HG02852 (cell line): ENCODE measurements around the gene NHEJ1.

Source experiments
- ATAC-seq: cut with Tn5 transposase; IDR thresholded peaks from one replicate; pipeline ENCODE4 v1.9.1; 2021; ENCODE audit warnings: mild to moderate bottlenecking, moderate library complexity; ENCODE audit not compliant: unreplicated experiment

The NHEJ1 gene

DNA sequence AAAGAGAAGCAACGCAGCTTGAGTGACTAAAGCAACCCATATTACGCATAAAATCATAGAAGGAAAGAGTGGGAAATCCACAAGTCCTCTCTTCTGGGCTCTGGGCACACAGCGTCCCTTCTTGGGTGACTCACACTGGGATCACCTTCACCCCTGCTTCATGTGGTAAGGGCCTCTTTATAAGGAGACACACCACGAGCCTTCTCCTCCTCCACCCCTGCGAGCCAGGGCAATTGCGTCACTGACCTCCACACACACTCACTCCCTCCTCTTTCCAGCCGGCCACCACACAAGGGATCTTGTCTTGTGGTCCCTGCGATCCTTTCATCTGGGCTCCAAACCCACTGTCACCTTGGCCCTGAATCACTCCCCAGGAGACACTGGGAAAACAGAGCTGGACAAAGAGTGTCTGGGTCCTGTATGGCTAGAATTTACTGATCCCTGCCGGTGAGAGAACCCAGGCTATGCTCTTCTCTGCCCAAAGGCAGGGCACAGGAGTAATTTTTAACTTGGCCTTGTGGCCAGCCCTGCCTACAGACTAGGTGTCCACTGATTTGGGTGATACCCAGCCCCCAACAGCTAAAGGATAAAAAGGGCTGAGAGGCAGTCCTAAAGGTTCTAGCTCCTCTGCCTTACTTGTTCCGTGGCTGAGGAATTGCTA, 35.3 kb downstream of the NHEJ1 start:
- no peak for ATAC-seq

DNA sequence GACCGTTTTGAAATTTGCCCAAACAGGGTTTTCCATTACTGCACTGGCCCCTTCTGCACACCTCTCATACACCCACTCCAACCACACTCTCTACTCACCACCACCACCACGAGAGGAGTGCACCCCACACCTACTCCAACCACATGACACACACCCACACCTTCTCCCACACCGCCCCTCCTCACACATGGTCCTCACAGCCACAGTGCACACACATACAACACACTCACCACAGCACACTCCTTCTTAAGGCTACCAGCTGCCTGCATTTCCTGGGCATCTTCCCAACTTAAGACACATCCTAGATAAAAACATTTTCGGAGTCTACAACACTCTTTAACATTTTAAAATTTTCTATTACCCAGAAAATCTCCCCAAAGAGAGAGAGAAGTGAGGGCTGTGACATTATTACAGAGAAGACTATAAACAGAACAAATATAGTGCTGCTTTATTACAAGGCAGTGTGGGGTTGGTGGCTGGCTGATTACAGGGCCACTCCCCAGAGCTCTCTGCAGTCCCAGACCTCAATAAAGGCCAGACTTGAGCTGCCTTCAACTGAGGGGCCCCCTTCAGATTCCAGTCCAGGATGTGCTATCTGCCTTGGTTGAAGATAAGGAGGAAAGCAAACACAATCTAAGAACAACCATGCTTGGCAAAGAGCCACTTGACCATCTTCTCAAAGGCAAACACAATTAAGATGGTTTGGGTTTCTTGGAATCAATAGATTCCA, 36.1 kb downstream of the NHEJ1 start:
- ATAC-seq = no peak

GRCh38 chr2:219123356-219124135, 37.1 kb downstream of the NHEJ1 start:
- ATAC-seq = no peak

- ATAC-seq = no peak
Measured at GRCh38 chr2:219122202-219122980, 38.2 kb downstream of the NHEJ1 start.

GRCh38 chr2:219120082-219120481, 40.5 kb downstream of the NHEJ1 start:
- no peak for ATAC-seq

DNA sequence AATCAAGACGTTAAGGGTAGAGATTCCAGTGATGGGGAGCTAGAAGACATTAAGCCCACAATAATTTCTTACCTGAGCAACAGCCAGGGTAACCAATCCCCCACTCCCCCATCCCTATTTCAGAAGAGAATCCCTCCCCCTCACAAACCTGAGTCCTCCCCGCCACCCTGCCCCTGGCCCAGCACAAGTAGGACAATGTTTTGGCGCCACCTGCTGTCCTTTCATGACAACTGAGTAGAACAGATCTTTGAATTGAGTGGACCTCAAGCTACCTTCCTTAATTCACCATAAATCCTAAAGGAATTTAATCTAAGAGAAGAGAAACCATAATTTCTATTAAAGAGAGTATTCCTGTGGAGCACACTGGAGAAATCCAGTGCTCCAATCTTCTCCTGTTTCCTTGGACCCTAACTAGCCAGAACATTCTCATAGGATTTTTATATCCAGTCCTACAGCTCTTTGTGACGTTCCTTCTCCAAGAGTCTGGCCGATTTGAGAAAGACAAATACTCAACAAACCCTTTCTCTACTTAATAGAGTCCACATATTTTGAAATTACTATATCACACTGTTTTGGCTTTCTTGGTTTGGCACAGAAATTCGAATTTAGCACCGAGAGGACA, 41.1 kb downstream of the NHEJ1 start:
- no peak for ATAC-seq

GRCh38 chr2:219118504-219118903, 42.1 kb downstream of the NHEJ1 start:
- ATAC-seq = no peak

- ATAC-seq = no peak
Measured at GRCh38 chr2:219116776-219117646, 43.6 kb downstream of the NHEJ1 start.

DNA sequence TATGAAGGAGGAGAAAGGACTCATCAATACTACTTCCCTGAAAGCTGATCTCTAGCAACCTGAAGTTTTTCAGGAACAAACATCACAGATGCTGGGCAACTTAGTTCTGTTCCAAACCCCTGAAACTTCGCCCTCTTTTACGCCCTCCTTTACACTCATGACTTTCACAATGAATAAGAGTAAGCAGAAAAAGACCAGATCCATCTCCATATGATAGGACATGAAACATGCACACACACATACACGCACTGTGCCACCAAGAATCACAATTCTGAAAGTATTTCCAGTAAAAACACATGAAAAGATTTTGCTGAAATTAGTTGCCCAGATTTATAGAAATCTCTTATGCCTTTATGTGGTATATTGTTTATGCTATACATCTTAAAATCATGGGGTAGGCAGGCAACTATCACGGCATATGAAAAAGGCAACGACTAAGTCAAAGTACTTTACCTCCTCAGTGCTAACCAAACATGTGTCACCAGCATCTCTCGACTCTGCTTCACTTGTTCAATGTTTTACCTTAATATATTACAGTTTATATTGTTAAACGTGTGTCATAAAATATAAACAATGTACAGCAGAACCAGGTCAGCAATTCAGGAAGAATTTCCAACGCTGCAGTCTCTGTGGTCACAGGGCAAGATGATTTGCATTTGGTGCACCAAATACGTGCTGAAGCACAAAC, 47.8 kb downstream of the NHEJ1 start:
- ATAC-seq = no peak

- ATAC-seq = no peak
Measured at GRCh38 chr2:219112062-219112406, 48.6 kb downstream of the NHEJ1 start.

DNA sequence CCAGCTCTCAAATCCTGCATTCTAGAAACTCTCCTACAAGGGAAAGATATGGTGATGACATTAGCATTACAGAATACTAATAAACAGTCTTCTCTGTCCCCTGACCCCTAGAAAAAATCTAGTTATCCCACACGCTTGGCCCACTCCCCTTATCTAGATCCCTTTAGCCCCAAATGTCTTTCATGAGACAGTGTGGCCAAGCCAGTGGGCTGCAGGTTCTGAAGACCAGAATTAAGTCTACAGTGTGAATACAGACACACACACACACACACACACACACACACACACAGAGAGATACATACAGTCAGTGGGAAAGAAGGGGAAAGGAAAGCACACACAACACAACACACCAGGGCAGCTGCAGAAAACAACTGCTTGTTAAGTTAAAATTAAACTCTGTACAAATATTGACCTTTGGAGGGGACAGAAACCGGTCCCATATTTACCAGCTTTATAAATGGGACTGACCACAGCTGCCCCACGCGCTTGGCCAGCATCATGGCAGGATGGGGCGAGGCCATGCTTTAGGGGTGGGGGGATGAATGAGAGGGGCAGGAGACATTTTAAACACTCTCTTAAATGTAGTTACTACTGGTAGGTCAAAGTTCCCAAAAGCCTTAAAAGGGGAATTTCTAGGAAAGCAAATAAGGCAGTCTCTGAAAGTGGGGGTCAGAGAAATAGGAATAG, 49.1 kb downstream of the NHEJ1 start:
- no peak for ATAC-seq

DNA sequence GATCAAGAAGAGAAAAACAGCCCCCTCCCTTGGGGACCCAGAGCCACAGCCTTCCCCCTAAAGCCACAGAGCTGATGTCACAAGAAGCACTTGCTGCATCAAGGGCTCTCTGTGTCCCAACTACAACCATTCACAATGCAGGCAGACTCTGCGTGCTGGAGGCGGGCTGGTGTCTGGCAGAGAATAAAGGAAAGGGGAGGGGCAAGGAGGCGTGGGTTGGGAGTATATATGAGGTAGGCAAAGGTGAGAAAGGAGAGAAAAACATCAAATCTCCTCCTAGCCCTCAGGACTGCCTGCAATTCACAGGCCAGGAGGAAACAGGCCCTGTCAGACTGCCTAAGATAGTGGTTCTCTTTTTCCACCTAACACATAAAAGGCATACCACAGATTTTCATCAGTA, 51.1 kb downstream of the NHEJ1 start:
- ATAC-seq = no peak

DNA sequence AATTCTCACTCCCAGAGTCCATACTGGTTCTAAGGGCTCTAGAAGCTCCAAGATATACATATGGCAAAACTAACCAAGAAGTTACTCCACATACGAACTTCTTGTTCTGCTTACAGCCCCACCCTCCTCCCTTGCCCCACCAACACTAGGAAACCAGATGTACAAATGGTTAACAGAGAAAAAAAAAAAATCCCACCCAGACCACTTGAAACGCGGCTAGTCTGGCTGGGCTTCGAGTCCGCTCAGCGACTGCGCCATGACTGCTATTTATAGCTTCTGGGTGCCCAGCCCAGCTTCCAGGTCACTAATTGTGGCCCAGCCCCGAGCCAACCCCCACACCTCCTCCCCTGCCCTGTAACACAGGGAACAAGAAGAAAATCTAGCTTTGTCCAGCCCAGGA, 52.9 kb downstream of the NHEJ1 start:
- no peak for ATAC-seq

DNA sequence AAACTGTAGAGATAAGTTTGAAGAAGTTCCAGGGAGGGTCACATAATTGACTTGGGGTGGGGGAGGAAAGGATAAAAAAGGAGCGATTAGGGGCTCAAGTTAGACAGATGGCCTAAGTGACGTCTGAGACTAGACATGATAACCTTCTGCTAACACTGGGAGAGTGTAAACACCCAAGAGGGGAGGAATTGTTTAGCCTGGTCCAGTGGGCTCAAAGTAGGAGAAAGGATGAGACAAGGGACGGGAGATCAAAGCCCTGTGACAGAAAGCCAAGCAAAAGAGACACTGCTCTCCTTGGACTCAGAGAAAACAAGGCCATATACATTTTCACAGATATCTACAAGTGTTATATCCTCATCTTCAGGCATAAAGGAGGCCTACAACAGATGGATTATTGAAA, 54.4 kb downstream of the NHEJ1 start:
- no peak for ATAC-seq

- ATAC-seq = no peak
Measured at GRCh38 chr2:219104107-219105035, 56.2 kb downstream of the NHEJ1 start.

GRCh38 chr2:219099329-219099728, 61.3 kb downstream of the NHEJ1 start:
- no peak for ATAC-seq

- ATAC-seq = no peak
Measured at GRCh38 chr2:219095406-219095935, 65.1 kb downstream of the NHEJ1 start.
